Stomach (tissue), 9 donors: ENCODE results near the gene EYA2. TPM values are rescaled to one million over a fixed set of nuclear protein-coding genes. Genes with fewer than 3 reads are reported as not detected.
"Not testable (repeated sequence)": the region's sequence is repeated elsewhere in the genome, so short reads cannot be mapped to it uniquely, and the experiment has no call there.

ENCODE experiments used
- DNase-seq, 2 donors: peaks; one replicate each; pipeline versions ENCODE4 v3.0.0 to v3.0.0-alpha.2; 2013 to 2019
- H3K27ac ChIP-seq, 5 donors: fragments of 200-600 bp in 4 of 5; sonication (generic) in 4 of 5; one replicate each; pipeline ENCODE4 v1.5.1; 2013 to 2019; ENCODE audit warnings: mild to moderate bottlenecking in 1 of 5, moderate library complexity in 1 of 5
- H3K27me3 ChIP-seq, 3 donors: fragments of 200-600 bp; sonication (generic); one replicate each; pipeline ENCODE4 v1.5.1; 2017 to 2019; ENCODE audit warnings: mixed run types in 1 of 3
- H3K36me3 ChIP-seq, 4 donors: fragments of 200-600 bp; sonication (generic); 1 replicate in 3 of 4; 2 replicates in 1 of 4; pipeline ENCODE4 v1.5.1; 2016 to 2019
- H3K4me1 ChIP-seq, 4 donors: fragments of 200-600 bp; sonication (generic); one replicate each; pipeline ENCODE4 v1.5.1; 2016 to 2019
- H3K4me3 ChIP-seq, 4 donors: fragments of 200-600 bp; sonication (generic) in 3 of 4; one replicate each; pipeline ENCODE4 v1.5.1; 2016 to 2019; ENCODE audit warnings: mild to moderate bottlenecking in 1 of 4
- H3K9me3 ChIP-seq, 4 donors: fragments of 200-600 bp; sonication (generic); one replicate each; pipeline ENCODE4 v1.5.1; 2016 to 2019
- CTCF ChIP-seq, 7 experiments: fragments of 450-650 bp in 4 of 7; fragments of 200-600 bp in 3 of 7; sonication (generic) in 3 of 7; IDR thresholded peaks; one replicate each; pipeline ENCODE4 v1.5.1; 2016 to 2019; ENCODE audit warnings: antibody characterized with exemption in 7 of 7, control low read depth in 2 of 7, mild to moderate bottlenecking in 1 of 7
- EP300 ChIP-seq: sonication (generic); formaldehyde crosslinking; IDR thresholded peaks from one replicate; pipeline ENCODE4 v1.6.1; 2017; ENCODE audit warnings: antibody characterized with exemption
- POLR2A ChIP-seq, 4 donors: fragments of 450-650 bp; IDR thresholded peaks; one replicate each; pipeline ENCODE4 v1.6.1; 2016; ENCODE audit warnings: antibody characterized with exemption in 4 of 4, control low read depth in 2 of 4, mild to moderate bottlenecking in 1 of 4, moderate library complexity in 1 of 4
- POLR2AphosphoS5 ChIP-seq, 3 donors: sonication (generic); formaldehyde crosslinking; IDR thresholded peaks; one replicate each; pipeline ENCODE4 v1.6.1; 2016; ENCODE audit warnings: antibody characterized with exemption in 3 of 3
- WGBS, 5 donors: extraction: QIAGEN DNeasy Blood & Tissue Kit in 3 of 5; methylation state at CpG; one replicate each; pipeline versions ENCODE4 v1.1.5 to v1.1.7; 2013 to 2018; 5-methylcytosine and 5-hydroxymethylcytosine counted together
- intact Hi-C: fragments of 100-400 bp; cut with DNase I; formaldehyde crosslinking; loops from one replicate; pipeline ENCODE4 v1.15.1; 2023; ENCODE audit warnings: low total_unique reads
- polyA plus RNA-seq, 3 donors: library from polyadenylated mRNA; stranded (reverse); fragments of 200-250 nt; gene quantifications; one replicate each; pipeline ENCODE4 v1.2.3, GENCODE V29; 2013
- total RNA-seq, 5 donors: library from RNA; depleted of rRNA; stranded (reverse); fragments of >200 nt; gene quantifications; one replicate each; pipeline versions ENCODE4 v1.1.0 to v1.2.3, GENCODE V29; 2014 to 2016
- donor health status: healthy with polysubstance abuse.
- donor health status: Bipolar disorder and iron deficiency.
- donor health status: healthy.

Gene EYA2
- total and polyA plus RNA-seq, 8 donors, result 1.8 to 86.2 (median 5.5) TPM

DNA sequence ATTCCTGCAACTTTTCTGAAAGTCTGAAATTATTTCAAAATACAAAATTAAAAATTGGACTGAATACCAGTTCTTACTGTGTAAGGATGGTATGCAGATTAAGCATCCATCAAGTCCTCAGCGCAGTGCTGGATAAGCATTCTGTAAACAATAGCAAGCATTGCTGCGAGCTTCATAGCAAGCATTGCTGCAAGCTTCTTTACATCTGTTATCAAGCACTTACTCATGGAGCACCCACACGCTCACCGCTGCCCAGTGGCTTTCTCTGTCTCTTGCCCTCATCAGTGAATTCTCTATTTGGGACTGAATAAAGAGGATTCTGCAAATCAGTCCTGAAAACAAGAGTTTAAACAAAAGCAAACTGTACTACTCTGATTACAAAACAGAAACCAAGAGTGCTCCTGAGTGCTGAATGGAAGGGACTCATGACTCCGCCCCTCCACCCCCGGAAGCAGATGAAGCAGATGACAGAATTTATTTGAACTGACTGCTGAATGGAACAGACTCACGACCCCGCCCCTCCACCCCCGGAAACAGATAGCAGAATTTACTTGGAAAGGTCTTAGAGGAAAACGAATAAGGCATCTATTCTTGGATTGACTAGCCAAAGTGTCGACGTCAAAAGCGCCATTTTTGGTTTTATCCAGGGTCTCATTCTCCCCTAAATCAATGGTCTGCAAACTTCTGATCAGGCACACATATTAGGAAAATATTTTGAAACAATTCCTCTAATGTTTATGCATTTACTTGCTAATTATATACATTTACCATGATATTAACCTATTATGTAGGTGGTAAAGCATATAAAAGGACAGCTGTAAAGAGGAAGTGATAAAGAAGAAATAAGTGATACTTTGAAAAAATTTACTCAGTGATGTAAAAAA lies 22.1 kb upstream of the EYA2 start:
- no peak overlapping the region for H3K27ac ChIP-seq
- intact Hi-C loops, result no loop called here
- H3K36me3 ChIP-seq, result no peaks in the 10 kb centered on the region
- DNase-seq, result peak in 1 of 2 donors; percentile 34
- H3K9me3 ChIP-seq, result peaks cover 0 to 19% (median 7%) of the 10 kb centered on the region in 4 donors
- peaks cover 0 to 6% (median 0%) of the 10 kb centered on the region in 3 donors for H3K27me3 ChIP-seq
- TF ChIP-seq POLR2A (IDR thresholded peaks at IDR 0.05), result no peak
- TF ChIP-seq CTCF (IDR thresholded peaks at IDR 0.05), result no peak
- TF ChIP-seq POLR2AphosphoS5 (IDR thresholded peaks at IDR 0.05), result no peak
- TF ChIP-seq EP300, result no peak
- H3K4me3 ChIP-seq, result no peak overlapping the region
- WGBS, 5 donors, result 51 to 61% (median 58%) methylated on average over 13 of the region's 13 CpGs
- peaks cover 0 to 8% (median 0%) of the 10 kb centered on the region in 4 donors for H3K4me1 ChIP-seq

DNA sequence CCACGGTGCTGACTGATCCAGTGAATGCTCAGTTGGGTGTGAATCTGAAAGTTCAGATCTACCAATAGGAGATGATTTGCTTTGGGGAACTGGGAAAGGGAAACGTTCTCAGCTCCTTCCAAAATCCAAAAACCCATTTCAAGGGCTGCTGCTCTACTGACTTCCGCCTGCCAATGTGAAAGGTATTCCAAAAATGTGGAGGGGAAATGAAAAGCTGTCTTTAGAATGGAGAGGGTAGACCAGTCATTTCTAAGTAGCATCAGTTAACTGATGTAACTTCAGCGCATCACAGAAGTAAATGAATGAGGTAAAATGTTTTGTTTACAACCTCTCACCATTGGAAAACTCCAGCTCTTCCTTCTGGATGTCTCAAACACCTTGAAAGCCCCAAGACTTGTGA lies 19.6 kb upstream of the EYA2 start:
- H3K4me3 ChIP-seq, result no peak overlapping the region
- DNase-seq, result no peak
- H3K4me1 ChIP-seq, result peaks cover 0 to 8% (median 0%) of the 10 kb centered on the region in 4 donors
- peaks cover 0 to 6% (median 0%) of the 10 kb centered on the region in 3 donors for H3K27me3 ChIP-seq
- intact Hi-C loops, result no loop called here
- H3K9me3 ChIP-seq, result peaks cover 0 to under 1% (median 0%) of the 10 kb centered on the region in 4 donors
- no peak overlapping the region for H3K27ac ChIP-seq
- 58 to 69% (median 65%) methylated on average over 4 of the region's 4 CpGs for WGBS, 5 donors
- no peaks in the 10 kb centered on the region for H3K36me3 ChIP-seq
- TF ChIP-seq EP300, result no peak
- no peak for TF ChIP-seq POLR2AphosphoS5 (IDR thresholded peaks at IDR 0.05)
- TF ChIP-seq CTCF (IDR thresholded peaks at IDR 0.05), result no peak
- no peak for TF ChIP-seq POLR2A (IDR thresholded peaks at IDR 0.05)

GRCh38 chr20:46879386-46879785 lies 15.3 kb upstream of the EYA2 start:
- WGBS, 5 donors, result 84 to 96% (median 87%) methylated on average over 5 of the region's 5 CpGs
- DNase-seq, result no peak
- Histone ChIP-seq H3K4me1 (peaks cover 0 to 7% (median 0%) of the 10 kb centered on the region in 4 donors), H3K27ac (no peak overlapping the region), H3K4me3 (no peak overlapping the region), H3K9me3 (no peaks in the 10 kb centered on the region), H3K36me3 (no peaks in the 10 kb centered on the region), H3K27me3 (peaks cover 0 to 8% (median 0%) of the 10 kb centered on the region in 3 donors)
- intact Hi-C loops, result no loop called here
- TF ChIP-seq POLR2A (IDR thresholded peaks at IDR 0.05), result no peak
- TF ChIP-seq CTCF (IDR thresholded peaks at IDR 0.05), result no peak
- no peak for TF ChIP-seq POLR2AphosphoS5 (IDR thresholded peaks at IDR 0.05)
- no peak for TF ChIP-seq EP300

DNA sequence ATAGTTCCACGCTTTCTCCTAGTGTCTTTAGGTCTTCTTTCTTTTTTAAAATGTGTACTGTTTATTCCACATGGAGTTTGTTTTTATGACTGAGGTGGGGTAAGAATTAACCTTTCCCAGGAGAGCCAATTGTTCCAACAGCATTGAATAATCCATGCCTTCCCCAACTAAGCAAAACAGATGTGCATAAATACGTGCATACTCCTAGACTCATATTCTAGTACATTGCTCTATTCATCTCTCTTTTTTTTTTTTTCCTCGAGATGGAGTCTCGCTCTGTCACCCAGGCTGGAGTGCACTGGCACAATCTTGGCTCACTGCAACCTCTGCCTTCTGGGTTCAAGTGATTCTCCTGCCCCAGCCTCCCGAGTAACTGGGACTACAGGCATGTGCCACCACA lies 14.7 kb upstream of the EYA2 start:
- H3K4me1 ChIP-seq, H3K36me3 ChIP-seq, intact Hi-C loops, DNase-seq, H3K27me3 ChIP-seq, H3K9me3 ChIP-seq, H3K27ac ChIP-seq, H3K4me3 ChIP-seq: not testable (repeated sequence)
- 89 to 93% (median 91%) methylated on average over 5 of the region's 5 CpGs for WGBS, 5 donors

- intact Hi-C loops, result no loop called here
- H3K27ac ChIP-seq, result no peak overlapping the region
- no peak for TF ChIP-seq POLR2A (IDR thresholded peaks at IDR 0.05)
These were observed 10.8 kb upstream of the EYA2 start for GRCh38 chr20:46883892-46884291.

More at GRCh38 chr20:46883892-46884291, 10.8 kb upstream of the EYA2 start:
- DNase-seq, result peak in 1 of 2 donors; percentile 30
- Histone ChIP-seq H3K9me3 (no peaks in the 10 kb centered on the region), H3K27me3 (peaks cover 0 to 8% (median 0%) of the 10 kb centered on the region in 3 donors), H3K36me3 (no peaks in the 10 kb centered on the region), H3K4me3 (no peak overlapping the region), H3K4me1 (peaks cover 0 to 9% (median 0%) of the 10 kb centered on the region in 4 donors)
- 38 to 55% (median 49%) methylated on average over 6 of the region's 6 CpGs for WGBS, 5 donors
